Astrocyte (in vitro differentiated cells and primary cell): ENCODE measurements around the gene SPATA20.

Source experiments
- CTCF ChIP-seq: IDR thresholded peaks from 2 replicates; pipeline ENCODE4 v1.5.1; 2011; ENCODE audit warnings: low read depth, mild to moderate bottlenecking, inconsistent platforms, low read length, moderate library complexity; ENCODE audit not compliant: insufficient read depth
- EZH2 ChIP-seq: IDR thresholded peaks from 2 replicates; pipeline ENCODE4 v1.6.1; 2012; ENCODE audit warnings: mild to moderate bottlenecking, low read length, inconsistent platforms; ENCODE audit not compliant: insufficient read depth

DNA sequence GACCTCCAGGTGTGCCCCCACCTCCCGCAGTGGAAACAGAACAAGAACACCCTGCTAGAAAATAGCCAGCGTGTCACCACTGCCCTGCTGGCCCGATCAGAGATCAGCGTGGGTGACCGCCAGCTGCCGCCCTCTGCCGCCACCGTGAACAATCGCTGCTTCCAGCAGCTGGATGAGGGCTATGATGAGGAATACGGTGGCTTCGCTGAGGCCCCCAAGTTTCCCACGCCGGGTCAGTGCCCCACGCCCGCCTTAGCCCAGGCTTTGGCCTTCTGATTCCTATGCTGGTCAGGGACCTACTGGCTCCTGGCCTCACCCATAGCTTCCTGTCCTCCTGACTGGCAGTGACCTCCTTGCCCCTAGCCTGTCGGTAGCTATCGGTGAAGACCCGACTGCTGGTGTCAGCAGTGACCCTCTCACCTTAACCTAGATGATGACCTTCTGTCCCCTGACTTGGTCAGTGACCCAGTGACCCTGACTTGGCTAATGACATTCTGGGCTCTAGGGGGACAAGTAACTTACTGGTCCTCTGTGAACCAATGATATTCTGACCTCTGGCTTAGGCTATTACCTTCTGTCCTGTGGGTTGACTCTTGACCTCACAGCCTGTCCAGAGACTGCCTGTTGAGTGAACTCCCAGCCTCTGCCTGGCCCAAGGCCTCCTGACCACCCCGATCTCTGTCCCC lies 2.4 kb downstream of the SPATA20 start:
- TF ChIP-seq CTCF (no peak), EZH2 (no peak)
